ENCODE measurements around the gene SDF2. TPM values are rescaled to one million over a fixed set of nuclear protein-coding genes. Genes with fewer than 3 reads are reported as not detected.

SDF2 gene
- polyA plus RNA-seq, 1 of the 3 experiments (the other 2 are of a cell fraction), result 108 TPM

DNA sequence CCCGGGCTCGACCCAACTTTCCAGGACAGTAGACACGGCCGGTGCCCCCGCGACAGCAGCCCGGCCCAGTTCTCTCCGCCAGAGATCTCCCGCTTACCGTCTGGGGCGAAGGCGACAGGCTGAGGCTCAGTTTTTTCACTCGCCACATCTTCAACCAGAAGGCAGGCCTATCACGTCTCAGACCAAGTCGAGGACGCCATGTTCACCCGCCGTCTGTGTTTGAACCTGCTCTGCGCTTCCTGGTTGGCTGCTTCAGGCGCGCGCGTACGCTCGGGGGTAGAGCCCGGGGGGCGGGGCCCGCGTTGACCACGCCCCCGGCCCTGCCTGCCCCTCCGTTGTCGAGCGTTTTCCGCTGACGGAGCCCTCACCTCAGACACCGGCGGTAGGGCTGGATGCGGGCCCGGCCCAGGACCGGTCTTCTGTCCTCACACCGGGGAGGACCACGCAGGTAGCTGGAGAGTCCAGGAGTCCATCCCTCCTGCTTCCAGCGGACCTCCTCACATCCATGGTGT is 62.9 kb downstream of the SDF2 start, which contains the start of gene SPAG5 (continued):
- peak; percentile 82 for TF ChIP-seq TAF1 (IDR thresholded peaks at IDR 0.05; ENCODE audit: borderline replicate concordance, low read depth, low read length)
- no peak for TF ChIP-seq SMC3 (IDR thresholded peaks at IDR 0.05; ENCODE audit: low read depth, low read length)
- no peak for TF ChIP-seq CHD2 (IDR thresholded peaks at IDR 0.05; ENCODE audit: low read length, partially characterized antibody)
- TF ChIP-seq RXRA (IDR thresholded peaks at IDR 0.05; ENCODE audit: borderline replicate concordance, low read depth), result no peak
- TF ChIP-seq FOXM1 (IDR thresholded peaks at IDR 0.05; ENCODE audit: low read depth), result peak; percentile 87
- TF ChIP-seq ELF1 (IDR thresholded peaks at IDR 0.05), result peak; percentile 46; the same call in 1 of the 2 replicates
- no peak for TF ChIP-seq EP300 (IDR thresholded peaks at IDR 0.05; ENCODE audit: borderline replicate concordance in 1 of 2, low read depth in 1 of 2, low read length in 1 of 2)
- no peak for TF ChIP-seq JUND (IDR thresholded peaks at IDR 0.05)
- TF ChIP-seq FOSL2 (IDR thresholded peaks at IDR 0.05; ENCODE audit: borderline replicate concordance, low read depth), result no peak
- TF ChIP-seq, protein P1, sequence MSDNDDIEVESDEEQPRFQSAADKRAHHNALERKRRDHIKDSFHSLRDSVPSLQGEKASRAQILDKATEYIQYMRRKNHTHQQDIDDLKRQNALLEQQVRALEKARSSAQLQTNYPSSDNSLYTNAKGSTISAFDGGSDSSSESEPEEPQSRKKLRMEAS (IDR thresholded peaks at IDR 0.05; ENCODE audit: low read depth), result peak; percentile 71; the same call in 1 of the 2 replicates
- TF ChIP-seq POLR2AphosphoS5 (IDR thresholded peaks at IDR 0.05; ENCODE audit: low read depth, low read length), result peak; percentile 61; the same call in 1 of the 2 replicates

DNA sequence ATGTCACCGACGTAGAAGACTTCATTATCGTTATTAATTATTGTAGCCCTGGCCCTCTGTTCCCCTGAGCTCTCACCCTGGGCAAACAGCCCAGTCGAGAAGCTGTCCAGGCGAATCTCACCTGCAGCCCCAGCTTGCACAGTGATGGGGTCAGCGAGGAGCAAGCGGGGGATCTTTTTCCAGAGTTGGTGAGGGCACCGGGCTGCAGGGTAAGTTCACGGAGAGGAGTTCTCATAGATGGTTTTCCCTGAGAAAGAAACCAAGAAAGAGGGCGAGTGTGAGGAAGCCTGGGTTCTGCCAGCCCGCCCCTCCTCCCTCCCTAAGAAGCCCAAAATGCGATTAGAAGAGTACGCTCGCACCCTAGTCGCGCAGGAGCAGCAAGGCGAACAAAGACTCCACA is 63.3 kb downstream of the SDF2 start:
- TF ChIP-seq SIN3A (IDR thresholded peaks at IDR 0.05; ENCODE audit: borderline replicate concordance, low read depth, low read length) (no peak), SMC3 (IDR thresholded peaks at IDR 0.05; ENCODE audit: low read depth, low read length) (no peak), RFX5 (IDR thresholded peaks at IDR 0.05; ENCODE audit: low read length) (no peak), TAF1 (IDR thresholded peaks at IDR 0.05; ENCODE audit: borderline replicate concordance, low read depth, low read length) (no peak), YY1 (IDR thresholded peaks at IDR 0.05; ENCODE audit: low read depth) (no peak), RCOR1 (IDR thresholded peaks at IDR 0.05; ENCODE audit: low read length) (no peak), FOXM1 (IDR thresholded peaks at IDR 0.05; ENCODE audit: low read depth) (no peak), MEF2A (IDR thresholded peaks at IDR 0.05; ENCODE audit: borderline replicate concordance, low read depth) (no peak), RXRA (IDR thresholded peaks at IDR 0.05; ENCODE audit: borderline replicate concordance, low read depth) (no peak)
- TF ChIP-seq, protein P2, sequence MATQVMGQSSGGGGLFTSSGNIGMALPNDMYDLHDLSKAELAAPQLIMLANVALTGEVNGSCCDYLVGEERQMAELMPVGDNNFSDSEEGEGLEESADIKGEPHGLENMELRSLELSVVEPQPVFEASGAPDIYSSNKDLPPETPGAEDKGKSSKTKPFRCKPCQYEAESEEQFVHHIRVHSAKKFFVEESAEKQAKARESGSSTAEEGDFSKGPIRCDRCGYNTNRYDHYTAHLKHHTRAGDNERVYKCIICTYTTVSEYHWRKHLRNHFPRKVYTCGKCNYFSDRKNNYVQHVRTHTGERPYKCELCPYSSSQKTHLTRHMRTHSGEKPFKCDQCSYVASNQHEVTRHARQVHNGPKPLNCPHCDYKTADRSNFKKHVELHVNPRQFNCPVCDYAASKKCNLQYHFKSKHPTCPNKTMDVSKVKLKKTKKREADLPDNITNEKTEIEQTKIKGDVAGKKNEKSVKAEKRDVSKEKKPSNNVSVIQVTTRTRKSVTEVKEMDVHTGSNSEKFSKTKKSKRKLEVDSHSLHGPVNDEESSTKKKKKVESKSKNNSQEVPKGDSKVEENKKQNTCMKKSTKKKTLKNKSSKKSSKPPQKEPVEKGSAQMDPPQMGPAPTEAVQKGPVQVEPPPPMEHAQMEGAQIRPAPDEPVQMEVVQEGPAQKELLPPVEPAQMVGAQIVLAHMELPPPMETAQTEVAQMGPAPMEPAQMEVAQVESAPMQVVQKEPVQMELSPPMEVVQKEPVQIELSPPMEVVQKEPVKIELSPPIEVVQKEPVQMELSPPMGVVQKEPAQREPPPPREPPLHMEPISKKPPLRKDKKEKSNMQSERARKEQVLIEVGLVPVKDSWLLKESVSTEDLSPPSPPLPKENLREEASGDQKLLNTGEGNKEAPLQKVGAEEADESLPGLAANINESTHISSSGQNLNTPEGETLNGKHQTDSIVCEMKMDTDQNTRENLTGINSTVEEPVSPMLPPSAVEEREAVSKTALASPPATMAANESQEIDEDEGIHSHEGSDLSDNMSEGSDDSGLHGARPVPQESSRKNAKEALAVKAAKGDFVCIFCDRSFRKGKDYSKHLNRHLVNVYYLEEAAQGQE (IDR thresholded peaks at IDR 0.05; ENCODE audit: low read depth, low read length), result no peak
- TF ChIP-seq, protein P3, sequence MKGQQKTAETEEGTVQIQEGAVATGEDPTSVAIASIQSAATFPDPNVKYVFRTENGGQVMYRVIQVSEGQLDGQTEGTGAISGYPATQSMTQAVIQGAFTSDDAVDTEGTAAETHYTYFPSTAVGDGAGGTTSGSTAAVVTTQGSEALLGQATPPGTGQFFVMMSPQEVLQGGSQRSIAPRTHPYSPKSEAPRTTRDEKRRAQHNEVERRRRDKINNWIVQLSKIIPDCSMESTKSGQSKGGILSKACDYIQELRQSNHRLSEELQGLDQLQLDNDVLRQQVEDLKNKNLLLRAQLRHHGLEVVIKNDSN (IDR thresholded peaks at IDR 0.05; ENCODE audit: borderline replicate concordance, low read depth), result no peak
- Histone ChIP-seq H3K27me3 (ENCODE audit: insufficient read depth) (no peaks in the 10 kb centered on the region), H3K36me3 (replicated peaks in 1 of 2; ENCODE audit: control insufficient read depth in 1 of 2, insufficient read depth in 2 of 2, low read length in 1 of 2) (peaks cover 0 to 5% of the 10 kb centered on the region in 2 experiments), H3K4me3 (ENCODE audit: low read depth in 2 of 2, low read length in 1 of 2) (peak overlapping the region; percentile 65 to 83), H4K20me1 (ENCODE audit: insufficient read depth) (no peaks in the 10 kb centered on the region), H3K79me2 (ENCODE audit: insufficient read depth) (peaks cover 49% of the 10 kb centered on the region), H3F3A (replicated peaks; ENCODE audit: insufficient read depth) (peaks cover 25% of the 10 kb centered on the region), H3K9me3 (no peaks in the 10 kb centered on the region), H3K4me1 (ENCODE audit: control insufficient read depth in 1 of 2, insufficient read depth in 2 of 2, low read depth in 1 of 2, low read length in 1 of 2) (peaks cover 6 to 9% of the 10 kb centered on the region in 2 experiments; a peak in 1 of 4 replicates), H2AFZ (ENCODE audit: low read depth) (peak overlapping the region; percentile 93), H3K9me2 (no peaks in the 10 kb centered on the region), H3K27ac (ENCODE audit: low read depth in 2 of 2, low read length in 1 of 2) (peak overlapping the region; percentile 3 to 94; a peak in 2 of 4 replicates), H3K9ac (peak overlapping the region; percentile 87), H3K4me2 (peak overlapping the region; percentile 93)
- no peak for DNase-seq
- 5% methylated on average over 16 of the region's 17 CpGs for WGBS (ENCODE audit: low lambda C conversion rate)
- POLR2A ChIA-PET, result interaction anchor here (1.3 kb wide), 1 partner anchor 51 kb away, joined by 3 read pairs; no protein-coding TSS in a partner anchor
- CTCF ChIA-PET, result interaction anchor here (0.9 to 2.3 kb wide), 5 partner anchors 11 to 52 kb away, joined by 3 to 7 read pairs (median 4); no protein-coding TSS in a partner anchor

Data from SK-N-SH (cell line).